ENCODE measurements around the gene NUDCD3.

The NUDCD3 gene

DNA sequence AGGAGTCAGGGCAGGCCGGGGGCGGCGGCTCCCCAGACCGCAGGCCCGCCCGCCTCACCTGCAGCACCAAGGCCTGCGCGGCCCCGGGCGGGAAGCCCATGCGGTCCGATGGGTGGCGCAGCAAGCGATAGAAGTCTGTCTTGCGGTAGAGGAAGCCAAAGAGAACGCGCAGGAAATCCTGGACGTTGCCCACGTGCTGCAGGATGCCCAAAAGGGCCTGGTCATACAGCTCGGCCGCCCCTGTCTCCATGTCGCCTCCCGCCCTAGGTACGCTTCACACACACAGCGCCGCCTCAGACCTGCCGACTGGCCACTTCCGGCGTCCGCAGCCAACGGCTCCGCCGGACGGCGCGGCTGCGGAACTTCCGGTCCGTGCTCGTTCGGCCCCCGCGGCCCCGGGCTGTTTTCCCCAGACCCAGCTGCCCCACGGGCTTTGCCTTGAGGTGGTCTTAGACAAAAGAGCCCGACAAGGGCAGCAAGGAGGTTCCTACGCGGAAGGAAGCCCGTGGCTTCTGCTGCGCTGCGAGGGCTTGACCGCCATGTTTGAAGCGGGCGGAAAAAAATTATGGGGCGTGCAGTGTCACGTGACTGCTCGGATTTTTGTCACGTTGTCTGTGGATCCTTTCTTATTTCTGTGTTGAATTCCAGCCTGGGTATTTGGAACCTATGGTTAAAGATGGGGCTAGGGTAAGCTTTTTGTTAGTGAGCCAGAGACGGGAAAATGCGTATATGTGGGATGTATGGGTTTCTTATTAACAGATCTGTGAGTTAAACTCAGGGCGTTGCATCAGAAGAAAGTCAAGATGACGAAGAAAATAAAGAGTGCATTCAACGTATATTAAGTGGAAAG, at the start of gene NUDCD3:
Gene NUDCD3, minus strand, starts transcription at position 308 of the 850 bp plus-strand sequence. Its CDS starts 58 bp downstream, at position 250.
- DNase-seq (ENCODE audit: low read depth): peak; percentile 69
- TF ChIP-seq, protein P1, sequence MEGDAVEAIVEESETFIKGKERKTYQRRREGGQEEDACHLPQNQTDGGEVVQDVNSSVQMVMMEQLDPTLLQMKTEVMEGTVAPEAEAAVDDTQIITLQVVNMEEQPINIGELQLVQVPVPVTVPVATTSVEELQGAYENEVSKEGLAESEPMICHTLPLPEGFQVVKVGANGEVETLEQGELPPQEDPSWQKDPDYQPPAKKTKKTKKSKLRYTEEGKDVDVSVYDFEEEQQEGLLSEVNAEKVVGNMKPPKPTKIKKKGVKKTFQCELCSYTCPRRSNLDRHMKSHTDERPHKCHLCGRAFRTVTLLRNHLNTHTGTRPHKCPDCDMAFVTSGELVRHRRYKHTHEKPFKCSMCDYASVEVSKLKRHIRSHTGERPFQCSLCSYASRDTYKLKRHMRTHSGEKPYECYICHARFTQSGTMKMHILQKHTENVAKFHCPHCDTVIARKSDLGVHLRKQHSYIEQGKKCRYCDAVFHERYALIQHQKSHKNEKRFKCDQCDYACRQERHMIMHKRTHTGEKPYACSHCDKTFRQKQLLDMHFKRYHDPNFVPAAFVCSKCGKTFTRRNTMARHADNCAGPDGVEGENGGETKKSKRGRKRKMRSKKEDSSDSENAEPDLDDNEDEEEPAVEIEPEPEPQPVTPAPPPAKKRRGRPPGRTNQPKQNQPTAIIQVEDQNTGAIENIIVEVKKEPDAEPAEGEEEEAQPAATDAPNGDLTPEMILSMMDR (IDR thresholded peaks at IDR 0.05; ENCODE audit: low read depth, low read length, missing control alignments): no peak
- H3K4me3 ChIP-seq (ENCODE audit: low read depth, low read length): peak within 1 kb of the TSS; percentile 75

DNA sequence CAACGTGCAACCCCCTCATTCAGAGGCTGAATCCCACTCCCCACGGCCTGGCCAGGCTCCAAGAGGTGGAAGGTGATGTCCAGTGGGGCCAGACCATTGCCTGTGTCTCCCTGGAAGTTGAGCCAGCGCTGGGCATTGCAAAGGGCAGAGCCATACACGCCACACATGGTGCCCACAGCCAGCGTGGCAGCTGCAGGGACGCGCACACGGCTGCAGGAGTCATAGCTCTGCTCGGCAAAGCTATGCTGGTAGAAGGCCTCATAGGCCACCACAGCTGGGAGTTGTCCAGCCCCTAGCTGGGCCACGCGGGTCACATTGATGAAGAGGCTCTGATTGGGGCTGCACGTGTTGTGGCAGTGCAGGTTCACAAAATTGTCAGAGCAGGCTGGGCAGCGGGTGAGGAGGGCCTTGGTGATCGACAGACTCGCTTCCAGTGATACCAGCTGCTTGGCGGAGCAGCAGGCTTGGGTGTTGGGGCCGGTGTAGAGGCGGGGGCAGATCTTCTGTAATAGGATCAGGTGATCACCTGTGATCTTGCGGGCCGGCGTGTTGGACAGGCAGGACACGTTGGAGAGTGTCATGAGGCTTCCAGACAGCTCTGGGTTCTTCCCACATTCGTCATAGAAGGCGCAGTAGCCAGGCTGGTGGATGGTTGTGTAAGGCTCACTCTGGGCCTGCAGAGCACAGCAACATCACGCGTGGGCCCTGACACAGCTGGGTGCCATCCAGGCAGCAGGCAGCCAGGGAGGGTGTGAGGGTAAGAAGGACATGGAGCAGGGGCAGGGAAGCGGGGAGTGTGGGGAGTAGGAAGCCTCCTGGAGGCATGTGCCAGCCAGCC, 49.4 kb upstream of the NUDCD3 start:
- no peak for DNase-seq (ENCODE audit: low read depth)
- TF ChIP-seq, protein P1 (IDR thresholded peaks at IDR 0.05; ENCODE audit: low read depth, low read length, missing control alignments): no peak
- H3K4me3 ChIP-seq (ENCODE audit: low read depth, low read length): no peak overlapping the region

DNA sequence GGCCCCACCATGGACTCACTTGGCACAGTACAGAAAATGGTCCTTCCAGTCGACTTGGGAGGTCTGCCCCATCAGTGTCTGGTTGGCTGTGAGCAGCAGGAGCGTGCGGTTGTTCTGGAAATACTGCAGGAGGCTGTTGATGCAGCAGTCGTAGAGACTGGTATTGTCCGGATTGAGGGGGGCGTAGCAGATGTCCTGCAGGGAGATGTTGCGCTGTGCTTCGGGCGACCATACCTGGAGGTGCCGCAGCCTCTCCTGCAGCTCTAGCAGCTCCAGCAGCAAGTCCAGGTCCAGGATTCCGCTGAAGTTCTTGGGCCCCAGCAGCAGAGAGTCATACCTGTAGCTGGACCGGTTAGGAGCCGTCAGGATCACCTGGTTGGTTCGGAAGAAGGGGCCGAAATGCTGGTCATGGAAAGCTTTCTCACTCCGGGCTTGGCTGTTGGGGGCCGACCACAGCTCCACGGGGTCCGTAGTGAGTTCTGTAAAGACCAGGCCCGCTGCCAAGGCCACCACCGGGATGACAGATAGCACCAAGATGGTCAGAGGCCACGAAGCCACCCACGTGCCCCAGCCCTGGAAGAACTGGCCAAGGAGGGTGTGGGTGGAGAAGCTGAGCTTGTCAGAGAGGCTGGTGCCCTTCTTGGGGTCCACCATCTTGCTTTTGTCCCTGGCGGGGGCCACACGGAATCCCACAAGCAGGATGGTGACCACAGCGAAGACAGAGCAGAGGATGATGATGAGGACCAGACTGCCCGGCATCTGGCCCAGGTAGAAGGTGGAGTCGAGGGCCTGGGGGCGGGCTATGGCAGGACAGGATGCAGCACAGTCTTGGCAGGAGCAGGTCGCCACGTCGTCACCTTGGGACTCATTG, 48.6 kb upstream of the NUDCD3 start:
- H3K4me3 ChIP-seq (ENCODE audit: low read depth, low read length): no peak overlapping the region
- no peak for DNase-seq (ENCODE audit: low read depth)
- TF ChIP-seq, protein P1 (IDR thresholded peaks at IDR 0.05; ENCODE audit: low read depth, low read length, missing control alignments): no peak

DNA sequence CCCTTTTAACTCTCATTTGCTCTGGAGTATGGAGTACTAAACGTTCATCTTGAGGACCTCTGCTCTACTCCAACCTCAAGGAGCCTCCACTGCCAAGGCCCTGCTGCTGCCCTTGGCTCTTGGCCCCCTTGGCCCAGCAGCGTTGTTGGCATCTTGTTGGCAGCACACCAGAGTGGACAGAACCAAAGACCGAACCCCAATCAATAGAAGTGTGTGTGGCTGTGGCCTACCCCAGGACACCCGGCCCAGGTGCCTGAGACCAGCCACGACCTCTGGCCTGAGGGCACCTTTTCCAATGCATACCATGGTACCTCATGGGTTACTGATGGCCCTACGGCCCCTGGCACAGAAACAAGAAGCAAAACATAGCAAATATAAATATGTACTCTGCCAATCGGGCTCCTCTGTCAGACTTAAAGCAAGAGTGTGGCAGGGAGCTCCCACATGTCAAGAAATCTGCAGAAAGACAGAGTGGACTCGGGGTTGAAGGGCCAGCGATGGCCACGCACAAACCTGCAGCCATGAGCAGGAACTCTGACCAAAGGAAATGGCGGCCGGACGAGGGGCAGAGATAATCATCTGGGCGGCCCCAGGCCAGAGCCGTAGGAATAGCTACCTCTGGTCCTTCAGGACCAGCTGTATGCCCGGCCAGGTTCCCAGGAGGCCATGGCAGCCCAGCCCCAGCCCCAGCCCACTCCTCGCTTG, 47.8 kb upstream of the NUDCD3 start:
- no peak overlapping the region for H3K4me3 ChIP-seq (ENCODE audit: low read depth, low read length)
- DNase-seq (ENCODE audit: low read depth): no peak
- TF ChIP-seq, protein P1 (IDR thresholded peaks at IDR 0.05; ENCODE audit: low read depth, low read length, missing control alignments): no peak

DNA sequence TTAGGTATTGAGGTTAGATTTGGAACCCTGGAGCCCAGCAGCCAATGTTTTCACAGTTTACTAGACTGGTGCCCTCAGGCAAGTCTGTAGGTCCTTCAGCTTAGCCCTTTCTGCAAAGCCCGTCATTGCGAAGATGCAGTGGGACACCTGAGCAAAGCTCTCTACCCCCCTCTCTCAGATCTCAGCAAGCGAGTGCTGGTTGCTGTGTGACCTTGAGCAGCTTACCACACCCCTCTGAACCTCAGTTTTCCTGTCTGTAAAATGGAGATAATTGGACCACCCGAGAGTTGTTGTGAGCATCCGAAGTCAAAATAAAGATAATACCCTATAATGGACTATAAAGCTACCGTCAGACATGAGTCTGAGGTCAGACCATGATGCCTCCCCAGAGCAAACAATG, 47.0 kb upstream of the NUDCD3 start:
- TF ChIP-seq, protein P1 (IDR thresholded peaks at IDR 0.05; ENCODE audit: low read depth, low read length, missing control alignments): no peak
- no peak overlapping the region for H3K4me3 ChIP-seq (ENCODE audit: low read depth, low read length)
- no peak for DNase-seq (ENCODE audit: low read depth)

DNA sequence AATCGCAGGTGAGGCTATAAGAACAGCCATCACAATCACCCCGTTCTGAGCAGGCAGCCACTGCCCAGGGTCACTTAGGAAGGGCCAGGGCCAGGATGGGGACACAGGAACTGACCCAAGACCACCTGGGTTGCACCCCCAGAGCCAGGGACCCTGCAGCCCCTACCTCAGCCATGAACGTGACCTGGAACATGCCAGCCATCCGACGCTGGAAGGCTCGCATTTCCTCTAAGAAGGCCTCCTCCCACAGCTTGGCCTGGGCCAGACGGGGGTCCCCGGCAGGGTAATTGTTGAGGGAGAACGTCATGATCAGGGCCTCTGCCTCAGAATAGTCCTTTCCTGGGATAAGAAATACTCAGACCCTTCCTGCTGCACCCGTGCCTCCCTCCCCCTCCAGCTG, 45.6 kb upstream of the NUDCD3 start:
- no peak for DNase-seq (ENCODE audit: low read depth)
- TF ChIP-seq, protein P1 (IDR thresholded peaks at IDR 0.05; ENCODE audit: low read depth, low read length, missing control alignments): no peak
- H3K4me3 ChIP-seq (ENCODE audit: low read depth, low read length): no peak overlapping the region
